Fibroblast of pulmonary artery (primary cell): ENCODE results near the gene MFSD12.

Experiments used
- DNase-seq: peaks from one replicate; pipeline ENCODE4 v3.0.0-alpha.2; 2010; ENCODE audit warnings: low read depth
- H3K4me3 ChIP-seq: replicated peaks from 2 replicates; pipeline ENCODE4 v1.5.1; 2011; ENCODE audit warnings: low read depth, mild to moderate bottlenecking, control low read depth, low read length, moderate library complexity
- CTCF ChIP-seq: IDR thresholded peaks from 2 replicates; pipeline ENCODE4 v1.5.1; 2011; ENCODE audit warnings: mild to moderate bottlenecking, control low read depth, low read length, inconsistent platforms; ENCODE audit errors: missing control alignments

MFSD12 gene

DNA sequence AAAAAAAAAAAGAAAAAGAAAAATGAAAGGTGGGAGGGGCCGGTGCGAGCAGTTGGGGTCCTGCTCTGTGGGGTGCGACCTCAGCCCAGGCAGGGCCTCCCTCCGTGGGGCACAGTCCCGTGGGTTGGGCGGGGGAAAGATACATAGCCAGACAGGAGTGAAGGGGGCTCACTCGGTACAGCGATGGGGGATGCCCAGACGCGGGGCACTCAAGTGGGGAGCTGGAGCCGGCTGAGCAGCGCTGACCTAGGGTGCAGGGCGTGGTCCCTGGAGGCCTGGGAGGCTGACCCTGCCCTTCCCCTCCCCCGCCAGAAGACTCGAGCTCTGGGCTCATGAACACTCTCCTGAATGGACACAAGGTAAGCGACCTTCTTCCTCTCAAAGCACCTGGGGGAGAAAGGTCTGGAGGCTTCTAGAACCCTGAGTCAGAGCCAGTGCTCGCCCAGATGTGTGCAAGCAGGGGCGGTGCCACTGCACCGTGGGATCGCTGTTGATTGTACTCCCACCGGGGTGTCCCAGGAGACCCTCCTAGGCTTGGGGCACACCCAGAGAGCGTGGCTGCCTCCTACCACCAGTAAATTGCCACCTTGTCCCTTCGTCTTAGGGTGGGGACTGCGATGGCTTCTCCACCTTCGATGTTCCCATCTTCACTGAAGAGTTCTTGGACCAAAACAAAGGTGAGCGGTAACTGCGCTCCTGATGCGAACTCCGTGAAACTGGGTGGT lies 18.7 kb upstream of the MFSD12 start:
- H3K4me3 ChIP-seq: no peak overlapping the region
- no peak for DNase-seq

DNA sequence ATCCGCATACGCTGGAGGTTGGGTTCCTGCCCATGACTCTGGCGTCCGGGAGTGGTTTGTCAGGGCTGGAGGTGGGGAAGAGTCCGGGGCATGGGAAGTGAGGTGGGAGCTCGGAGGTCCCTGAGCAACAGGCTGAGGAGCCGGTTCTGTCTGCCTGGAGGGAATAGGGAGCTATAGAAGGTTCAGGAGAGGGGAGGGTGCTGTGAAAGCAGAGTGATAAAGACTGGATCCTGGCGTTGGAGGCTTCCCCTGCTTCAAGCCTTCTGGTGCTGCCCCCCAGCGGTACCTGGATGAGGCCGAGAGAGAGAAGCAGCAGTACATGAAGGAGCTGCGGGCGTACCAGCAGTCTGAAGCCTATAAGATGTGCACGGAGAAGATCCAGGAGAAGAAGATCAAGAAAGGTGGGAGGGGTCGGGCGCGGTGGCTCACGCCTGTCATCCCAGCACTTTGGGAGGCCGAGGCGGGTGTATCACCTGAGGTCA lies 17.9 kb upstream of the MFSD12 start:
- peak; percentile 20 for TF ChIP-seq CTCF
- no peak overlapping the region for H3K4me3 ChIP-seq
- peak; percentile 39 for DNase-seq

More for the DNA sequence above, 18.7 kb upstream of the MFSD12 start:
- TF ChIP-seq CTCF: no peak

- no peak for TF ChIP-seq CTCF
Measured at GRCh38 chr19:3573858-3574637, 16.7 kb upstream of the MFSD12 start.

DNA sequence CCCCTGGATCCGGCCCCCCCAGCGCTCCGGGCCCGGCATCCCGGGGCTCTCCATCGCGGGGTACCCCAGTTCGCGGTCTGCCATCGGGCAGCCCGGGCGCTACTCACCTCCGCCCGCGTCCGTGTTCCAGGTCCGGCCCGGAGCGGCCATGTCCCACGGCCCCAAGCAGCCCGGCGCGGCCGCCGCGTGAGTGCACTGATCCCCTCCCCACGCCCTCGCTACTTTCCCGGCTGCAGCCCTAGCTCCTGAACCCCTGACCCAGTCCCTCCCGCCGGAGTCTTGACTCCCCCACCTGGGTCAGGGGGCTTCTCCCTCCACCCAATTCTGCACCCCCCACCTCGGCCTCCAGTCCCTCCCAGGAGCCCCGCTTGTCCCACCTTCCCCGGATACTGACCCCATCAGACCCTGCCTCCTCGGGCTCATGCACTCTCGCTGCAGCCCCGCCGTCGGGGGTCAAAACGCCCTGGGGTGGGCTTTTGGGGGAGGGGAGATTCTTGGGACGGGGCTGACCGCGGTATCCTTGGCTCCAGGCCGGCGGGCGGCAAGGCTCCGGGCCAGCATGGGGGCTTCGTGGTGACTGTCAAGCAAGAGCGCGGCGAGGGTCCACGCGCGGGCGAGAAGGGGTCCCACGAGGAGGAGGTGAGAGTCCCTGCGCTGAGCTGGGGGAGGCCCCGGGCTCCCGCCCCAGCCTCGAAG lies 15.9 kb upstream of the MFSD12 start:
- peak overlapping the region; percentile 88 for H3K4me3 ChIP-seq
- no peak for DNase-seq
- no peak for TF ChIP-seq CTCF

More at GRCh38 chr19:3573858-3574637, 16.7 kb upstream of the MFSD12 start:
- peak; percentile 97 for DNase-seq
- peak overlapping the region; percentile 88 for H3K4me3 ChIP-seq

DNA sequence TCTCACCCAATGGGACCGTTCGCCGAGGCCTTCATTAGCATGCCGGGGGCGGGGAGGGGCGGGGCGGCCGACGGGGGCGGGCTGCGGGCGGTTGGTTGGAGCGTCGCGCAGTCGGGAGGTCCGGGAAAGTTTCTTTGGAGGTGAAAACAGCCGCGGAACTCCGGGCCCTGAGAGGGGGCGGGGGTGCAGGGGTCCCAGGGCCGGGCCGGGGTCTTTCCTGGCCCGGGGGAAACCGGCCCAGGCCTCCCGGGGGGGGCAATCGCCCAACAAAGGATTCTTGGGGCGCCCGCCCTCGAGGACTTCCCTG lies 15.4 kb upstream of the MFSD12 start, which contains the start of gene HMG20B:
Gene HMG20B, plus strand, starts transcription at position 90 of the 307 bp plus-strand sequence. CDS start 366 bp downstream, outside the sequence.
- DNase-seq: no peak
- peak within 1 kb of the TSS; percentile 88 for H3K4me3 ChIP-seq
- TF ChIP-seq CTCF: no peak

DNA sequence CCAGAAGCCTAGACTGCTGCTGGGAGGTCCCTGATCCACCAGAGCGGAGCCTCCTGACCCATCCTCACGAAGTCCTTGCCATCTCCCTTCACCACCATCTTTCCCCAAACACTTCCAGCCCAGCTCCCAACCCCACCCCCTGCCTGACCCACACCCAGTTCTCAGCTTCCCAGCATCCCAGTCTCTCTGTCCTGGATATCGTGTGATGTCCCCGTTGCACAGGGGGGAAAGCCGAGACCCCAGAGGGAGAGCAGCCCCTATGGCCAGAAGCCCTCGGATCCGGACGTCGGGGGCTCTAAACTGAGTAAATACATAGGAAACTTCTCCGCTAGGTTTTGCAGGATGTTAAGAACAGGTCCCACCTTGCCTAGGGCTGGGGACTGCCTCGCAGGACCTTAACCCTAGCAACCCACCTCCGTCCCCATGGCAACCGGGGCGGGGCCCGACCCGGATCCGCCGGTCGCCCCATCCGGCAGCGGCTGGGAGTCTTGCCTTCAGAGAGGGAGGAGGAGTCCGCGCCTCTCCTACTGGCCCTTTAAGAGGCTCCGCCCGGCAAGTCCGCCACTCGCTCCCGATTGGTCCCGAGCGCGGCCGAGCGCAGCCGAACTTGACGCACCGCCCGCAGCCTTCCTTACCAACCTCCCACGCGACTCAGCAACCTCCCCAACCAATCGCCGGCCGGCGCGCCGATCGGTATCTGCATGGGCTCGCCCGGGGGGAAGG lies 14.9 kb upstream of the MFSD12 start:
- DNase-seq: peak; percentile 100
- peak overlapping the region; percentile 63 for H3K4me3 ChIP-seq
- TF ChIP-seq CTCF: no peak
